ENCODE results near the gene TMEM151A.

DNA sequence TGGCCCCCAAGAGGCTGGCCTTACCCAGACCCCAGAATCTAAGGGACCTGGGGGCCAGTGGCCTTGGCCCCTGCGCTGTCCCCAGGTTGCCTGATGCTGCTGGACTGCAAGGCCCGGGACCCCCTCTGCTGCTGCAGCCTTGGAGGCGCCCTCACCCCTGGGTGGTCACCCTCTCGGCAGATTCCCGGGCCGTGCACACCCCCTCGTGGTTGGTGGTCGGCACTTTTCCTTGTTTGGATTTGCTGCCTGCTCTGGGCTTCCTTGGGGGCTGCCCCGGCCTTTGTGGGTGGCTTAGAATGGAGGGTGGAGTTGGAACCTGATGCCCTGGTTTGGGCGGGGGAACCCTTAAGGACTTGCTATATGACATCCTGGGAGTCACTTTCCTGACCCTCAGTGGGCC is 39.2 kb downstream of the TMEM151A start:
- TF ChIP-seq CTCF (IDR thresholded peaks at IDR 0.05 in 4 of 5, conservative IDR thresholded peaks at IDR 0.05 in 1 of 5) (no peak), POLR2A (IDR thresholded peaks at IDR 0.05) (no peak)

All from gastrocnemius medialis (tissue), 4 donors.